NOMO-1 (cell line): ENCODE results near the gene HEATR3.

Source experiments
- DNase-seq, 2 experiments: peaks; one replicate each; lab custom pipeline; 2025; ENCODE audit not compliant: unreplicated experiment in 2 of 2; lab: John Stamatoyannopoulos, UW

Gene HEATR3

DNA sequence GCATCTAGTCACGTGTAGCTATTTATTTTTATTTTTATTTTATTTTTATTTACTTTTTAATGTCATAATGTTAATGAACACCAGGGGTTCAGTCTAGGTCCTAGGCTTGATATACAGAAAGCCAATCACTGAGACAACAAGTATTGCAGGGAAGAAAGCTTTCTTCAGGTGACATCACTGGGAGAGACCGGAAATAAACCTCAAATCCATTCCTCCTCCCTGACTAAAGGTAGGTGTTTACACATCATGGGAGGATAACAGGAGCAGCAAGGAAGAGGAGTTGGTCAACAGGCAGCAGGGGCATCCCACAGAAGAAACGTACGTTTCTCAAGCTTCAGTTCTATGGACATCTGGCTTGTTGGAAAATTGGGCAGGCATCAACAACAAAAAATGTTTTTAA lies 9.5 kb upstream of the HEATR3 start:
- no peak for DNase-seq

DNA sequence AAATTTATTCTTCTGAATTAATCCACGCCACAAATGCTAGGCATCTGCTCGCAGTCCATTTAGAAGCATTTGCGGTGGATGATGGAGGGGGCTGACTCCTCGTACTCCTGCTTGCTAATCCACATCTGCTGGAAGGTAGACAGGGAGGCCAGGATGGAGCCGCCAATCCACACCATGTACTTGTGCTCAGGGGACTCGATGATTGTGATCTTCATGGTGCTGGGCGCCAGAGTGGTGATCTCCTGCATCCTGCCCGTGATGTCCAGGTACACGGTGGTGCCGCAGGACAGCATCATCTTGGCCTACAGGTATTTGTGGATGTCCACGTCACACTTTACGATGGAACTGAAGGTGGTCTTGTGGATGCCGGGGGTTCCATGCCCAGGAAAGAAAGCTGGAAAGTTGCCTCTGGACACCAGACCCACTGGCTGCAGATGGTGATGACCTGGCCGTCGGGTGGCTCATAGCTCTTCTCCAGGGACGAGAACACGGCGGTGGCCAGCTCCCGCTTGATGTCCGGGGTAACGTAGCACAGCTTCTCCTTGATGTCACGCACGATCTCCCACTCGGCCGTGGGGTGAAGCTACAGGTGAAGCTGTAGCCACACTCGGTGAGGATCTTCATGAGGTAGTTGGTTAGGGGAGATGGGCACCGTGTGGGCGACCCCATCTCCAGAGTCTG lies 7.5 kb upstream of the HEATR3 start:
- no peak for DNase-seq

DNA sequence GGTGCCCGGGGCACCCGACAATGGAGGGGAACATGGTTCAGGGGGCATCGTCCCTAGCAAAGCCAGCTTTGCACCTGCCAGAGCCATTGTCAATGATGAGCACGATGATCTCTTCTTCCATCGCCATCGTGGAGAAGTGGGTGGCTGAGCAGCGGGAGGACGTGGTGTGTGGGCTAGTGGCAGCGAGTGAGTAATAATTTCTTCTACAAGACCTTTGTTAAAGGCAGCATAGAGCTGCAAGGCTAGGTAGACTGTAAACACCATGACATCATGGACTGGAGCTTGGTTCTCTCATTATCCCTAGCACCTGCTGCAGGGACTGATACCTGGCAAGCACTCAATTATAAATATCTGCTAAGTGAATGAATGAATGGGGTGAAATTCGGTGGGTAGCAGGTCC lies 6.7 kb upstream of the HEATR3 start:
- DNase-seq: no peak

DNA sequence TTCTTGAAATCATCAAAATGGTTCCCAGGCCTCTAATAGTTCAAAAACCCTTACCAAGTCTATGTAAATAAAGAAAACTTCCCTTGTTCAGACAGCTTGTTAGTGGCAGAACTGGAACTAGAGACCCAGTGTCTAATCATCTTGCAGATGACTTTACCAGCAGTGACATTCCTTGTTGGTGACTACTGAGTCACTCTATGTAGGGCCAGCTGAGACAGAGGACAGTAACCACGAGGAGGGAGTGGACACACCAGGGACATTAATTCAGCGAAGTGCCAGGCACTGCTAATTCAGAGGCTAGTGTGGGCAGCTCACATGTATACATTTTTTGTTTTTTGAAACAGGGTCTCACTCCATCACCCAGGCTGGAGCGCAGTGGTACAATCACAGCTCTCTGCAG lies 6.1 kb upstream of the HEATR3 start:
- no peak for DNase-seq

DNA sequence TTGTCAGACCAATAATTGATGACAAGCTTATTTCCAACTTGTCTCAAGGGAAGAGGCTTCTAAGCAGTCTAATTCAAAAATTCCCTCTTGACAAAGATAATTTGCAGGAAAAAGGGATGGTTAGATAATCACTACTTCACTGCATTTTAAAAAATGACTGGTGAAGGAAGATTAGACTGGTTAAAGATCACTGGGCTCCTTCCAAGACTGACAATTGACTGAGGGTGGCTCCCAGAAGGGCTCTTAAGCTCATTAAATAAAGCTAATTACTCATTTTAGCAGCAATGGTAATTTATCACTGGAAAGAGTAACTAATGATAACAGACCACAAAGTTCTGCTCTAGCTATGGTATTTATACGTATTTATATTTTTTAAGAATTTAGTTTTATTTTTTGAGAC lies 4.4 kb upstream of the HEATR3 start:
- DNase-seq: no peak

DNA sequence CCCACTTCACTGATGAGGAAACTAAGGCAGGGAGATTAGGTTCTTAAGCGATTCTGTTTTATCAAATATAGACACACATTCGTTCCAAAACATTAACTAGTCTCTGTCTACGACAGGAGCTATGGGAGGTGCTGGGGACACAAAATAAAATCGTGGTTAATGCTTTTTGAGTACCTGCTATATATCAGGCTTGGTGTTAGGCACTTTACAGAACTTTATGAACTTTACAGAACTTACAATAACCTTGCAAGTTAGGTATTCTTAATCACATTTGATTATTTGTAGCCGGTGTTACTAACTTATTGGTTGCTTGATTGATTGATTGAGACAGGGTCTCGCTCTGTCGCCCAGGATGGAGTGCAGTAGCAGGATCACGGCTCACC lies 538 bp upstream of the HEATR3 start:
- no peak for DNase-seq

DNA sequence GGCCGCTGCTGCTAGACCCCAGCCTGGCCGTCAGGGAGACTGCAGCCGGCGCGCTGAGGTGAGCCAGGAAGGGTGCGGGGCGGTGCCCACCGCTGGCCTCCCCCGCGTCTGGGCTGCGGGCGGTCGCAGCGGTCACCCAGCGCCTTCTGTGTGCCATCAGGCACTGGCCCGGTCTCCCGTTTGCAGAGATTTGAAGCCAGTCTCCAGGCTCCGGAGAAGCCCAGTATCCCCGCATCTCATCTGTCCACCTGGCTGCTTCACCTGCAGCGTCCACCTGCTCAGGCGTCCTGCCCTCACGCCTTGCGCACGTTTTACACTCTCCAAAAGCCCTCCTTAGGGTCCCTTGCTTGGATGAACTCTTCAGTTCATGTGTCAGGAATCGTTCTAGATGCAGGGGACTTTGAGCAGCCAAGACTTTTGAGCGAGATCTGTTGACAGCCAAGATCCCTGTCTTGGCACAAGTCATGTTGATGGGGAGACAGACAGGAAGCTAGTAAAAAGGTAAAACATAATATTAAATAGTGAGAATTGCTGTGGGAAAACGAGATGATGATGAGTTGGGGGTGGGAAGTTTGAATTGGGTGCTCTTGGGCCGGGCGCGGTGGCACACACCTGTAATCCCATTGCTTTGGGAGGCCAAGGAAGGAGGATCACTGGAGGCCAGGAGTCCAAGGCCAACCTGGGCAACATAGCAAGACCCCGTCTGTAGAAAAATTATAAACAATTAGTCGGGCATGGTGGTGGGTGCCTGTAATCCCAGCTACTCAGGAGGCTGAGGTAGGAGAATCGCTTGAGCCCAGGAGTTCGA lies 916 bp downstream of the HEATR3 start:
- no peak for DNase-seq

DNA sequence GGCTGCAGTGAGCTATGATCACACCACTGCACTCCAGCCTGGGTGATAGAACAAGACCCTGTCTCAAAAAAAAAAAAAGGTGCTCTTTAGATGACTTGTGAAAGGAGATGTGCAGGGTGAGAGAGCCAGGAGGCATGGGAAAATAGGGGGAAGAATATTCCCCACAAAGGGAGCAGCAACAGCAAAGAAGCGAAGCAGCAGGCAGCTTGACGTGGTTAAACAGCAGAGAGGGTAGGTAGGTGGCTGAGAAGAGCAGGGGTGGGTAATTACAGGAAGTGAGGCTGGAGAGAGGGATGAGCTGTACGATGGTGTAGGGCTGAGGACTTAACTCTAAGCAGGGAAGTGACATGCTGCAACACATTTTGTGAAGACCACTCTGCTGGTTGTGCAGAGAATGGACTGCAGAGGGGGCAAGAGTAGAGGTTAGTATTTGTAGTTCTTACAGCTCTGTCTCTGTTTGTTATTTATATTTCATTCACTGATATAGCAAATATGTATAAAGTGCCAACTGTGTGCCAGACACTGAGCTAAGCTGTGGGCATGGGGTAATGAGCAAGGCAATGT lies 1.6 kb downstream of the HEATR3 start:
- peak; percentile 65 to 80 for DNase-seq

DNA sequence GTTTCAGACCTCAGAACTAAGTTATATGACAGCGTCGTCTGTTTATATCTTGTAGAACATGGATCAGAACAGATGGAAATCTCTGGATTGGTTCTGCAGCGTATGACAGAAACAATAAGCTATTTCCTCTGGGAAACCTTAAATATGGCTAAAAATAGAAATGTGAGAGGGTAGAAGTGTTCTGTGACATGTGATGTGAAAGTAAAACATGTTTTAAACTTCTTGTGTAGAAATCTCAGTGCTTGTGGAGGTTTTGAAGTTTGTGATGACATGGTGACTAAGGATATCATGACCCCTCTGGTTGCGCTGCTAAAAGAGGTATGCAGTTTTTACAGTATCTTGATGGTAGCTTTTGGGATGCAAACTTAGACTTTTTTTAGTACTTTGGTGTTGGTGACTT lies 2.8 kb downstream of the HEATR3 start:
- no peak for DNase-seq

DNA sequence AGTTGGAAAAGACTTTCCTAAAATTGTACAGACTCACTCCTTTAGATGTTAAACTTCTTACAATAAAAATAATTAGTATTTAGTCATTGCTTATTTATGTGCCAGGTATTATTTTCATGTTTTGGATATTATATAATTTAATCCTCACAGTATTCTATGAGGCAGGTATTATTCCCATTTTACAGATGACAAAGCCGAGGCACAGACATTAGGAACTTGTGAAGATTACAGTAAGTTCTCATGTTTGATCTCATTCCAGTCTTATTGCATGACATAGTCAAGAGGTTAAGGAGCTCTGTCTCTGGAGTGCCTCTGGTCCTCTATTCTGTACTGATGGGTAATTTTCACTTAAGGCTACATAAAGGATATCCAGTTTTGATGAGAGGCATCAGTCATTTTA lies 3.3 kb downstream of the HEATR3 start:
- no peak for DNase-seq

DNA sequence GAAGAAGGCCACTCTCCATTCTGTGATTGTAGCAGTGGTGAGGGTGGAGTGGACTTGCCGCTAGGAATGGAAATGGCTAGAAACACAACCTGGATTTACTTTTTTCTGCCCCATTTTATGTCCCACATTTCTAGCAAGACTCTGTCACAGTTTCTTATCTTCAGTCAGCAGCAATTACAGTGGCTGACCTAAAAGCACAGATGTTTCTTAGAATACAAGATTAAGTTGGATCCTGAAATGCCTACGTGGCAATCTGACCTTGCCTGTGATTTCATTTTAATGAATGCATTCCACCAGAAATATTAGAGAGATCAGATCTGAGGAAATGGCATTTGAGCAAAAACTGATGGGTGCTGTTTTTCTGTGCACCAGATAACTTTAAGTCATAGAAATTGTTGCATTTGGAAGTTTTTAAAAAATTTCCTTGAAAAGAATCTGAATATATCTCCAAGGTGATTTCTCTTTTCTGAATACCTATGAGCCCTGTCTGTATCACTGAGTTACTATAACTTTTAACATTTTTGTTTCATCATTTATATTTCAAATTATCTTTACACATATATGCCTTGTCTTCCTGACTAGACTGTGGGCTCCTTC lies 5.4 kb downstream of the HEATR3 start:
- DNase-seq: no peak

DNA sequence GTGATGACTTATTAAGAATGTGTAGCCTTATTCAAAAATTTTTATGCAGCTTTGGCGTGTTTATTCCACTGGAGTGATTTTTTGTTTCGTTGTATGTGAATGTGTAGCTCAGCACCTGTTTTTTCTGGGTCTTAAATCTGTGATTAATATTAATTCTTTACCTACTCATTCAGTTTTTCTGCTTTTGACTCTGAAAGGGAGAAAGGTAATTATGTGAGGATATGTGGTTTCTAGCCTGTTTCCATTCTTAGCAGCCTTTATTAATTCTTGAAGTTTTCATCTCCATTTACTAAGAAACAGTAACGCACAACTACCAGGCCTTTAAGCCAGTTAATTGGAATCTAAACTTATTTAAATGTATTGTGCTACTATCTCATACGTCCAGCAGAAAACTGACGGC lies 7.0 kb downstream of the HEATR3 start:
- no peak for DNase-seq

DNA sequence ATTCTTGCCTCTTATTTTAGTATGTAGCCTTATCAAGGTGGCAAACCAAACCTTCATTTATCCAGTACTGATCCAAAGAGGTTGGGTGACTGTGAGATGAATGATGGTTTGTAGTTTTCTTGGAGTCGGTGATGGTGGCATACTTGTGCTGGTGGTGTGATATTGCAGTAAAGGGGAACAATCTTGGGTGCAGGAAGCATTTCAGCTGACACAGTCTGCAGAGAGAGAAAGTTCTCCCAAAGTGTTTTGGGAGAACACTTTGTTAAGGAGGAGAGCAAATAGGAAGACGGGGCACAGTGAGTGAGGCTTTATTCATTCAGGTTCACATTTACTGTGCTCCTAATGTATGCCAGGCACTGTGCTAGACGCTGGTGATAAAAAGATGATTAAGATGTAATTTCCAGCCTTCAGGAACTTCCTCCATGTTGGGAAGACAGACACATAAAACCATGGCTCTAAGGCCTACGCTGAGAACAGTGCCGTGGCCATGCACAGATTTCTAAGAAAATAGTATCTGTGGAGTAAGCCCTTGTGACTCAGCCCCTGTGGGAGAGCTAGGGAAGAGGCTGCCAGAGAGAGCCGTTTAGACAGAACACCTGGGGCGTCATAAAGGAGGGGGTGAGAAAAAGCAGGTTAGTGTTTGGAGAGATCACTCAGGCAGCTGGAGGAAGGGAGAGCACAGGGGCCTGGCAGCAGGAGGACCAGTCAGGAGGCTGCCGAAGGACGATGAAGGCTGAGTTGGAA lies 13.8 kb downstream of the HEATR3 start:
- no peak for DNase-seq

DNA sequence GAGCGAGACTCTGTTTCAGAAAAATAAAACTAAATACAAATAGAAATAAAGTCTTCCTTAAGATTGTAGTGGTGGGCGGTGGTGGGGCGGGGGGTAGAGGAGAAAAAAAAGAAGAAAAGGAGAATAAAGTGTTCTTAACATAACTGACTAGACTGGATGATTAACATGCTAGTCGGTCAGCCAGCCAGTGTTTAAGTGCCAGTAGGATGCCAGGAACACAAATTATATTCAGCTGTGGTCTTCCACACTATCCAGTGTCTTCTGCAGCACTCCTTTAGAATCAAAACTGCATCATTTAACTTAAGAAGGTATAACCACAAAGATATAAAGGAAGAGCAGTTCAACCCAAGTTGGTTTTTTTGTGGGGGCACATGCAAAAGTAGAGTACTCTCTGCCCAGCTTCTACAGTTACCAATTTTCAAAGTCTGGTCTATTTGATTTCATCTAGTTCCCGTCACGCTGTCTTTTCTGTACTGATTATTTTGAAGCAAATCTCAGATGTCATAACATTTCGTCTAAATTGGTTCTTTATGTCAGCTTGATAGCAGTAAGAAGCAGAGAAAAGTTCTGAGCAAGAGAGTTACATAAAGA lies 15.8 kb downstream of the HEATR3 start:
- no peak for DNase-seq

DNA sequence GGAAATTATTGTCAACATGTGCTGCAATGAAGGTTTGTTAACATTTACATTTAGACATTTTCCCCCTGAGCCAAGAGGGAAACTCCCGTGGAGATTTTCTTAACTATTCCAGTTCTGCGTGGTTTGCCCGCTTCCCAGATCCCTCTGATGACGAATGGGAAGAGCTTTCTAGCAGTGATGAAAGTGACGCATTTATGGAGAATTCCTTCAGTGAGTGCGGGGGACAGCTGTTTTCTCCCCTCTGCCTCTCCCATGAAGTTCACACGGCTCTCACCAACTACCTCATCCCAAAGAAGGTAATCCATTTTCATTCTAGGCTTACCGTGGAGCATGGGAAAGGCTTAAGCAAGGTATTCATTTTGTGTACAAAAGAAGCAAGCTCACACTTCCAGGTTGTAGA lies 18.2 kb downstream of the HEATR3 start:
- DNase-seq: no peak

DNA sequence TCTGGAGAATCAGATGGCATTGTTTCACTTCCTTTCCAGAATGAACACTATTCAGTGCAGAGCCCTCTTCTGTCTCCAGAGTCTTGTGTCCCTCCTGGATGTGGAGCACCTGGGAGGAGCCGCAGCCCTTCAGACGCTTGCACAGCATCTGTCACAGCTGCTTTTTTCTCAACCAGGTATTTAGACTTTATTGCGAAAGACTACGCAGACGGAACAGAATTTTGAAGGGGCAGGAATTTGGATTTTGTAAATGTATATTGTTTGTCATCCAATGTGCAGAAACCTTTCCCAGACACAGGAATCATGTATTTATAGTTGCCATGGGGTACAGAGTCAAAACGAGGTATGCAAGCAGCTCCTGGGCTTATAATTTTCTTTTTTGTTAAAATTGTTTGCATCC lies 20.4 kb downstream of the HEATR3 start:
- no peak for DNase-seq

DNA sequence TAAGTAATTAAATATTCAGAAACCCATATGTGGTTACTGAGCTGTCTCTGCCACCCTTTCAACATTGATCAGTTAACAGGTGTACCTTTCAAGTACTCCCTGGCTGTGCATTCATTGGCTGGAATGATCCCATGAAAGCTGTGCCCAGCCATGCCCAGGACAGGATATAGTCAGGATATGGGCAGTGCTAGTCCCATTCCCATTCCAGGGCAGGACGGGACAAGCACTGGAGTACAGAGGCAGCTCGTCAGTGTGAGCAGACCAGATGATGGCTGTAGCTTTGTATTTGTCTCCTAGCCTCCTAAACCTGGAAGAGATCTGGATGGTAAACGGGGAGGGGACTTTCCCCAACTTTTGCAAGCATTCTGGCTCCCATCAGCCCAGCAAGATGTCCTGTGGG lies 22.5 kb downstream of the HEATR3 start:
- no peak for DNase-seq

DNA sequence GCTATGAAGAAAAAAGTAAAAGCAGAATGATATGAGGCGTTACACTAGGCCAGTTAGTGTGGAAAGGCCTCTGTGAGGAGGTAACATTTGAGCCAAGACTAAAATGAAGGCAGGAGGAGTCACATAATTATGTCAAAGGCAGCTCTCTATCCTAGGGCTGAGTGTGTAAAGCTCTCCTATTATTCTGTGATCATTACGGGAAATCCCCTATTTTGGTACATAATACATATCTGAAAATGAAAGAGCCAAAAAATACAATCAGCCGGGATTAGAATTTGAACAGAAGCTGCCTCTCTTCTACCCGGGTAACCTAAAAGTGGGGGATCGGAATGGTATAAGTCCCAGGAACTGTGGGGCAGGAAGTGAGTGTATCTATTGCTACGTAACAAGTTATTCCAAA lies 27.1 kb downstream of the HEATR3 start:
- no peak for DNase-seq

DNA sequence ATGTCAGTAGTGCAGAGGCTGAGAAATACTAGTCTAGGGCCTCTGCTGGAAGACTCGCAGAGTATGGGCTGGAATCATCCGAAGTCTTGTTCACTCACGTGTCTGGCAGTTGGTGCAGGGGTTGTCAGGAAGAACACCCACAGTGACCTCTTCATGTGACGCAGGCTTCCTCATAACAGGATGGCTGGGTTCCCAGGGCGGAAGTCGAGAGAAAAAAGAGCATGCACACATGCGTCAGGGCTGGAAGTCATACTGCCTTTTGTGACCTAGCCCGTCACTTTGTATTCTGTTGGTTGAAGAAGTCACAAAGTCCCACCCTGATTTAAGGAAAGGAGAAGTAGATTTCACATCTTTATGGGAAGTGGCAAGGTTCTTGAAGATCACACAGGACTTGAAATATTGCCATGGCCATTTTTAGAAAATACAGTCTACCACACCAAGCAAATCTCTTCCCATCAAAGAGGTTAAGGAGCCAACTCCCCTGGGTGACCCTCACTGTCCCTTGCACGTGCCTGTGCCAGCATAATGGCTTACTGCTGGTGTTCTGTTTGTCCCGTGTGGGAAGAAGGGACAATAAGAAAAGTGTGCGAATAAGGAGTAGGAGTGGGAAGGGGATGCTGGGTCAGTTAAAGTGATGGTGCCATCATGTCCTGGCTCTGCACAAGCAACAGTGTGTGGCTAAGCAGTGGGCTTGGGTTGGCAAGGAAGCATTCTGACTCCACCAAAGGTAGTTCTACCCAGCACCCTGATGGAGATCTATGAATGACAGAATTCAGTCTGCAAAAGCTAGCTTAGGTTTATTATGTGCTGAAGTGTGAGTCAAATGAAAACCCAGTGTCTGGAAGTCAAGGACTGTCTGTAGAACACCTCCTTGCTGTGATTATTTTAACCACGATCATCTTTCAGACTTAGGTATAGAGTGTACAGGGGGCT lies 28.1 kb downstream of the HEATR3 start:
- DNase-seq: peak; percentile 75 to 94

DNA sequence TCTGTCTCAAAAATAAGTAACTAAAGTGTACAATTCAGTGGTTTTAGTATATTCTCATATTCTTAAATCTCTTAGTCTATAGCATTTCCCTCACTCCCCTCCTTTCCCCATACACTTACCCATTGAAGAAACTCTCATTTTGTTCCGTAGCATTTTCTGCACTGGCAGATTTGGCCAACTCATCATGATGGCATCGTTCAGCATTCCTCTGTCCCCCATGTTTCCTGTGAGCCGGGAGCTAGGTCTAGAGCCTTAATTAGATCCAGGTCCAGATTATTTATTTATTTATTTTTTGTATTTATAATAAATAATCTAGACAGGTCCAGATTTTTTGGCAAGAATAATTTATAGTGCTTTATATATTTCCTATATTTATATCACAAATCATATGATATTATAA lies 31.0 kb downstream of the HEATR3 start:
- DNase-seq: no peak
